Neural crest cell (in vitro differentiated cells): Measurements from ENCODE around the gene POLR2E. TPM values are rescaled to one million over a fixed set of nuclear protein-coding genes. Genes with fewer than 3 reads are reported as not detected.
A peak's percentile ranks its signal among the peaks of the same experiment; 100 is the strongest.

Experiments used
- DNase-seq: peaks from one replicate; pipeline ENCODE4 v3.0.0; 2021; ENCODE audit warnings: low read depth, mixed read lengths, low spot score
- H3K27ac Mint-ChIP-seq: one replicate; pipeline ENCODE4 v1.8.0; 2021; ENCODE audit warnings: mild to moderate bottlenecking, mixed read lengths; ENCODE audit not compliant: unreplicated experiment
- H3K27me3 Mint-ChIP-seq: 2 replicates; pipeline ENCODE4 v1.8.0; 2021; ENCODE audit warnings: low read depth, mild to moderate bottlenecking, mixed read lengths
- H3K36me3 Mint-ChIP-seq: 2 replicates; pipeline ENCODE4 v1.8.0; 2021; ENCODE audit warnings: low read depth, mild to moderate bottlenecking, mixed read lengths
- H3K4me1 Mint-ChIP-seq: 2 replicates; pipeline ENCODE4 v1.8.0; 2021; ENCODE audit warnings: mixed read lengths
- H3K4me3 Mint-ChIP-seq: one replicate; pipeline ENCODE4 v1.8.0; 2021; ENCODE audit warnings: mild to moderate bottlenecking, mixed read lengths
- H3K9me3 Mint-ChIP-seq: 2 replicates; pipeline ENCODE4 v1.8.0; 2021; ENCODE audit warnings: mixed read lengths
- CTCF ChIP-seq: fragments of 200-600 bp; sonication (generic); conservative IDR thresholded peaks from 2 replicates; pipeline ENCODE4 v1.5.0; 2021; ENCODE audit warnings: antibody characterized with exemption, mild to moderate bottlenecking
- total RNA-seq: library from RNA; stranded (reverse); gene quantifications from 2 replicates; pipeline ENCODE4 v1.2.1, GENCODE V29; 2021

POLR2E gene
- total RNA-seq, 1 donor from 2014 or later, result 256 TPM

- peaks cover 75% of the 10 kb centered on the region for H3K27me3 Mint-ChIP-seq
- no peak overlapping the region for H3K27ac Mint-ChIP-seq
- H3K9me3 Mint-ChIP-seq, result no peaks in the 10 kb centered on the region
- H3K4me1 Mint-ChIP-seq, result peaks cover 9% of the 10 kb centered on the region
- H3K36me3 Mint-ChIP-seq, result no peaks in the 10 kb centered on the region
- no peak for DNase-seq
- H3K4me3 Mint-ChIP-seq, result peak overlapping the region; percentile 14
- TF ChIP-seq CTCF, result no peak
Measured at GRCh38 chr19:1069009-1069779, 26.0 kb downstream of the POLR2E start.

- Mint-ChIP-seq H3K27ac (no peak overlapping the region), H3K4me3 (peak overlapping the region; percentile 14), H3K27me3 (peaks cover 76% of the 10 kb centered on the region), H3K9me3 (no peaks in the 10 kb centered on the region), H3K4me1 (peaks cover 9% of the 10 kb centered on the region), H3K36me3 (no peaks in the 10 kb centered on the region)
- TF ChIP-seq CTCF, result no peak
- DNase-seq, result no peak
Measured at GRCh38 chr19:1068009-1069001, 26.9 kb downstream of the POLR2E start.

- TF ChIP-seq CTCF, result no peak
- H3K9me3 Mint-ChIP-seq, result no peaks in the 10 kb centered on the region
- no peak overlapping the region for H3K27ac Mint-ChIP-seq
- no peak overlapping the region for H3K4me3 Mint-ChIP-seq
- DNase-seq, result no peak
- no peaks in the 10 kb centered on the region for H3K36me3 Mint-ChIP-seq
- peaks cover 68% of the 10 kb centered on the region for H3K27me3 Mint-ChIP-seq
- H3K4me1 Mint-ChIP-seq, result peaks cover 9% of the 10 kb centered on the region
Measured at GRCh38 chr19:1067341-1067957, 27.7 kb downstream of the POLR2E start.

GRCh38 chr19:1066748-1067340 lies 28.3 kb downstream of the POLR2E start, which contains the start of gene ARHGAP45:
Gene ARHGAP45, plus strand, starts transcription at chr19:1067167. Its CDS starts 239 bp downstream, at chr19:1067406.
- H3K4me3 Mint-ChIP-seq, result no peak within 1 kb of the TSS
- H3K9me3 Mint-ChIP-seq, result no peaks in the 10 kb centered on the region
- no peak for DNase-seq
- no peaks in the 10 kb centered on the region for H3K36me3 Mint-ChIP-seq
- no peak within 1 kb of the TSS for H3K27ac Mint-ChIP-seq
- H3K27me3 Mint-ChIP-seq, result peaks cover 61% of the 10 kb centered on the region
- TF ChIP-seq CTCF, result no peak
- peaks cover 7% of the 10 kb centered on the region for H3K4me1 Mint-ChIP-seq

- Mint-ChIP-seq H3K4me1 (peaks cover 4% of the 10 kb centered on the region), H3K36me3 (no peaks in the 10 kb centered on the region), H3K27ac (no peak overlapping the region), H3K9me3 (no peaks in the 10 kb centered on the region), H3K4me3 (no peak overlapping the region), H3K27me3 (peaks cover 58% of the 10 kb centered on the region)
- TF ChIP-seq CTCF, result no peak
- no peak for DNase-seq
Measured at GRCh38 chr19:1066251-1066747, 28.9 kb downstream of the POLR2E start.
